Subcutaneous adipose tissue (tissue), 4 donors: ENCODE results near the gene PHF21B. TPM values are rescaled to one million over a fixed set of nuclear protein-coding genes. Genes with fewer than 3 reads are reported as not detected.

ENCODE experiments used
- total RNA-seq, 4 donors: library from RNA; depleted of rRNA; stranded (reverse); fragments of >200 nt; gene quantifications; one replicate each; pipeline ENCODE4 v1.1.0, GENCODE V29; 2016
- TF ChIP-seq, protein P1 (sequence below): fragments of 450-650 bp; IDR thresholded peaks from one replicate; pipeline ENCODE4 v1.5.1; 2016; ENCODE audit warnings: low read depth, mild to moderate bottlenecking, control low read depth, antibody characterized with exemption, moderate library complexity

The PHF21B gene
- total RNA-seq, 4 donors from 2014 or later, result 0.16 TPM; not detected in 3

DNA sequence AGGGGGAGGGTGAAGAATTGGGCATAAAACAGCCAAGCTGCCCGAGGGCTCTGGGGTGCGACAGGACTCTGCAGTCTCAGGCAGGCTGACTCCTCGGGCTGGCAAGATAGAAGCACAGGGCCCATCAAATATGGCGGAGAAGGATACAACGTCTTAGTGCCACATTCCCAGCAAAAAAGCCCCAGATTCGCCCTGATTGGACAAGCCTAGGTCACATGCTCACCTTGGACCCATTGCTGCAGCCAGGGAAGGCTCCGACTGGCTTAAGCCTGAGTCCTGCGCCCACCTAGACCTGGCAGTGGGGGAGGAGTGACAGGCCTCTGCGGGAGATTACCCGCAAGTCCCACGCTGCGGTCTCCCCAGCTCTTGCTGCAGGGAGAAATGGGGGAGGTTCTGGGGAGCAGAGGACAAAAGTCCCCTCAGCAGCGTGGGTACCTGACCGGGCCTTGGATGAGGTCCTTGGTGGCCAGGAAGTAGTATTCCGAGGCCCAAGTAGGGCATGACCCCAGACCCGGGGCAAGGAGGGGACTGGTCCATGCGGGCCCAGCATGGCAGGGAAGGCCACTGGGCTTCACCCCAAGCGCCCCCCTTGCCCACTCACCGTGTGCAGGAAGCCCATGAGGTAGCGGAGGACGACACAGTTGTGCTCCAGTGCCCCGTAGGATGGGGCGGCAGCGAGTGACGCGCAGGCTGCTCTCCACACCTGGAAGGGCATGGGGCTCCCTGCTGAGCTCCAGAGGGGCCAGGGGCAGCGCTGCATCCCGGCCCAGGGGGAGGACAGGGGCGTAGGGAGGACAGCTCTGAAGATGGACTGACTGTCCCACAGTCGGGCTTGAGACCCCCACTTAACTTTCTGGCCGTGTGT lies 144.4 kb downstream of the PHF21B start:
- TF ChIP-seq, protein P1, sequence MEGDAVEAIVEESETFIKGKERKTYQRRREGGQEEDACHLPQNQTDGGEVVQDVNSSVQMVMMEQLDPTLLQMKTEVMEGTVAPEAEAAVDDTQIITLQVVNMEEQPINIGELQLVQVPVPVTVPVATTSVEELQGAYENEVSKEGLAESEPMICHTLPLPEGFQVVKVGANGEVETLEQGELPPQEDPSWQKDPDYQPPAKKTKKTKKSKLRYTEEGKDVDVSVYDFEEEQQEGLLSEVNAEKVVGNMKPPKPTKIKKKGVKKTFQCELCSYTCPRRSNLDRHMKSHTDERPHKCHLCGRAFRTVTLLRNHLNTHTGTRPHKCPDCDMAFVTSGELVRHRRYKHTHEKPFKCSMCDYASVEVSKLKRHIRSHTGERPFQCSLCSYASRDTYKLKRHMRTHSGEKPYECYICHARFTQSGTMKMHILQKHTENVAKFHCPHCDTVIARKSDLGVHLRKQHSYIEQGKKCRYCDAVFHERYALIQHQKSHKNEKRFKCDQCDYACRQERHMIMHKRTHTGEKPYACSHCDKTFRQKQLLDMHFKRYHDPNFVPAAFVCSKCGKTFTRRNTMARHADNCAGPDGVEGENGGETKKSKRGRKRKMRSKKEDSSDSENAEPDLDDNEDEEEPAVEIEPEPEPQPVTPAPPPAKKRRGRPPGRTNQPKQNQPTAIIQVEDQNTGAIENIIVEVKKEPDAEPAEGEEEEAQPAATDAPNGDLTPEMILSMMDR, result no peak

DNA sequence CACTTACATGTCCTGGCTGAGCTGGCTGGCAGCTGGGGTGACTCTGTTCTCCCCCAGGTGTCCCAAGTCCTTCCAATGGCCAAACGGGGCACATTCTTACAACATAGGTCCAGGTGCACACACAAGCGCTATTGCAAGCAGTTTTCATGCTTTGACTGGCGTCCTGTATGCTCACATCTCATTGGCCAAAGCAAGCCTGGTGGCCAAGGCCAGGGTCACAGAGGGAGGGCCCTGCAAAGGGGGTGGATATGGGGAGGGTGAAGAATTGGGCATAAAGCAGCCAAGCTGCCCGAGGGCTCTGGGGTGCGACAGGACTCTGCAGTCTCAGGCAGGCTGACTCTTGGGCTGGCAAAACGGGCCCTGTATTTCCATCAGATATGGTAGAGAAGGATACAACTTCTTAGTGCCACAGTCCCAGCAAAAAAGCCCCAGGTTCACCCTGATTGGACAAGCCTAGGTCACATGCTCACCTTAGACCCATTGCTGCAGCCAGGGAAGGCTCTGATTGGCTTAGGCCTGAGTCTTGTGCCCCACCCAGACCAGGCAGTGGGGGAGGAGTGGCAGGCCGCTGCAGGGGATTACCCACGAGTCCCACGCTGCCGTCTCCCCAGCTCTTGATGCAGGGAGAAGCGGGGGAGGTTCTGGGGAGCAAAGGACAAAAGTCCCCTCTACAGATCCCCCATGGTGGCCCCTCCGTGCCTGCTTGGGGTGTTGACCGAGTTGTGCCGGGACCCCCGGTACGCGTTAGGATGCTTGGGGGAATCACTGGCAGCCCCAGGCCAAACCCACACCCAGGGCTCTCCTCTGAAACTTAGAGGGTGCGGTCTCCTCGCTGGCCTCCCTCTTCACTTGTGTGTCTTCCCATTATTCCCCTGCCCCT lies 146.6 kb downstream of the PHF21B start:
- TF ChIP-seq, protein P1, result no peak

DNA sequence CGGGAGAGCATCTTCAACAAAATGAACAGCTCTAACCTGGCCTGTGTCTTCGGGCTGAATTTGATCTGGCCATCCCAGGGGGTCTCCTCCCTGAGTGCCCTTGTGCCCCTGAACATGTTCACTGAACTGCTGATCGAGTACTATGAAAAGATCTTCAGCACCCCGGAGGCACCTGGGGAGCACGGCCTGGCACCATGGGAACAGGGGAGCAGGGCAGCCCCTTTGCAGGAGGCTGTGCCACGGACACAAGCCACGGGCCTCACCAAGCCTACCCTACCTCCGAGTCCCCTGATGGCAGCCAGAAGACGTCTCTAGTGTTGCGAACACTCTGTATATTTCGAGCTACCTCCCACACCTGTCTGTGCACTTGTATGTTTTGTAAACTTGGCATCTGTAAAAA lies 147.5 kb downstream of the PHF21B start:
- TF ChIP-seq, protein P1, result no peak

DNA sequence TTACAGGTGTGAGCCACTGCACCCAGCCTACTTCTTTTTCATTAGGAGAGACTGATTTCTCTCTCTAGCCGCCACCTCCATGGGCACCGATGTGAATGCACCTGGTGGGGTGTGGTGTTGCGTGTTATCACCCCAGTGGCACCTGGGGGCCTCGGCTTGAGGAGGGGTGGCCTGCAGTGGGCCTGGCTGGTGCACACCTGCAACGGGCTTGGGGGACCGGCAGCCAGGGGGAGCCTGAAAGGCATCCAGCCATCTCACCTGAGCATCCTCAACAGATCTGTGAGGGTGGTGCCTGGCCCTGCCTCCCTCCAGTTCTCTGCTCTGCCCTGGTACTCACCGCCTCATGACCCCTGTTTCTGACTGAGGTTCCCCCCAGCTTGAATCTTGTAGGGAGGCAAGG lies 148.6 kb downstream of the PHF21B start:
- TF ChIP-seq, protein P1, result no peak

DNA sequence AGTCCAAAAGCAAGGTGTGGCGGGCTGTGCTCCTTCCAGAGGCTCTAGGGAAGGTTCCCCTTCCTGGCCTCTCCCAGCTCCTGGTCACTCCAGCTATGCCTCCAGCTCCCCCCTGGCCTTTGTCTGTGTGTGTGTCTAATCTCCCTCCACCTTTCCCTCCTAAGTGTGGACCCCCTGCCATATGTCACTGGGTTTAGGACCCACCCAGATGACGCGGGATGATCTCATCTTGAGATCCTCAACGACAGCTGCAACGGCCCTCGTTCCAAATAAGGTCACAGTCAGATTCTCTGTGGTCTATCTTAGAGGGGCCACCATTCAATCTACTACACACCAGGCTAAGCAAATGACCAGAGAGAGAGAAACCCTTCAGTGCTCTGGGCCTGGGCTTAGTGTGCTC lies 149.5 kb downstream of the PHF21B start:
- TF ChIP-seq, protein P1, result no peak

DNA sequence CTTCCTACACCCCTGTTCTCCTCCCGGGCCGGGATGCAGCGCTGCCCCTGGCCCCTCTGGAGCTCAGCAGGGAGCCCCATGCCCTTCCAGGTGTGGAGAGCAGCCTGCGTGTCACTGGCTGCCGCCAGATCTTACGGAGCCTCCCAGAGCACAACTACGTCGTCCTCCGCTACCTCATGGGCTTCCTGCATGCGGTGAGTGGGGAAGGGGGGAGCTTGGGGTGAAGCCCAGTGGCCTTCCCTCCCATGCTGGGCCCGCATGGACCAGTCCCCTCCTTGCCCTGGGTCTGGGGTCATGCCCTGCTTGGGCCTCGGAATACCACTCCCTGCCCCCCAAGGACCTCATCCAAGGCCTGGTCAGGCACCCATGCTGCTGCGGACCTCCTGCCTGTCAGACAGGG lies 150.2 kb downstream of the PHF21B start:
- TF ChIP-seq, protein P1, result no peak

DNA sequence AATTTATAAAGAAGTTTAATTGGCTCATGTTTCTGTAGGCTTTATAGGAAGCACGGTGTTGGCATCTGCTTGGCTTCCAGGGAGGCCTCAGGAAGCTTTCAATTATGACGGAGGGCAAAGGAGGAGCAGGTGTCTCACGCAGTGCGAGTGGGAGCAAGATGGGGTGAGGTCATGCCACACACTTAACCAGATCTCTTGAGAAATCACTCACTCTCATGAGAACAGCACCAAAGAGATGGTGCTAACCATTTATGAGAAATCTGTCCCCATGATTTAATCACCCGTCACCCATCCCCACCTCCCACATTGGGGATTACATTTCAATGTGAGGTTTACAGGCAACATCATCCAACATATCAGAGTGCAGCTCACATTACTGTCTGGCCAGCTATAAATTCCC lies 153.9 kb downstream of the PHF21B start:
- TF ChIP-seq, protein P1, result no peak
